GM12874 (cell line): ENCODE measurements around the gene SKIL.

ENCODE experiments used
- TF ChIP-seq, protein P1 (sequence below): IDR thresholded peaks from 2 replicates; pipeline ENCODE4 v1.5.1; 2011; ENCODE audit warnings: low read depth, mild to moderate bottlenecking, control low read depth, low read length, moderate library complexity; ENCODE audit not compliant: insufficient read depth

Gene SKIL

DNA sequence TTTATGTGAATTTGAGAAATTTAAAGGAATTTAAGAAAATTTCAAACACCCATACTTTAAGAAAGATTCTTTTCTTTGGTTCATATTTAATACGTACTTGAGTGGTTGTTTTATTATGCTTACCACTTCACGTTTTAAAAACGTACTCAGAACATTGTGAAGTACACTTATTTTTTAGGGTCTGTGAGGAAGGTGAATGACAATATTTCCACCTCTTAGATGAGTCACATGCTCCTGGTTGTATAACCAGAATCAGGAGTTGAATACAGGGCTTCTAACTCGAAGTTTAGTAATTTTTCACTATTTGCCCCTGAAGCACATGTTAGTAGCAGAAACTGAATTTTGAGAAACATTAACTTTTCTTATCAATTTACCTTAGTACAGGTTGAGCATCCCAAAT is 7.5 kb downstream of the SKIL start:
- TF ChIP-seq, protein P1, sequence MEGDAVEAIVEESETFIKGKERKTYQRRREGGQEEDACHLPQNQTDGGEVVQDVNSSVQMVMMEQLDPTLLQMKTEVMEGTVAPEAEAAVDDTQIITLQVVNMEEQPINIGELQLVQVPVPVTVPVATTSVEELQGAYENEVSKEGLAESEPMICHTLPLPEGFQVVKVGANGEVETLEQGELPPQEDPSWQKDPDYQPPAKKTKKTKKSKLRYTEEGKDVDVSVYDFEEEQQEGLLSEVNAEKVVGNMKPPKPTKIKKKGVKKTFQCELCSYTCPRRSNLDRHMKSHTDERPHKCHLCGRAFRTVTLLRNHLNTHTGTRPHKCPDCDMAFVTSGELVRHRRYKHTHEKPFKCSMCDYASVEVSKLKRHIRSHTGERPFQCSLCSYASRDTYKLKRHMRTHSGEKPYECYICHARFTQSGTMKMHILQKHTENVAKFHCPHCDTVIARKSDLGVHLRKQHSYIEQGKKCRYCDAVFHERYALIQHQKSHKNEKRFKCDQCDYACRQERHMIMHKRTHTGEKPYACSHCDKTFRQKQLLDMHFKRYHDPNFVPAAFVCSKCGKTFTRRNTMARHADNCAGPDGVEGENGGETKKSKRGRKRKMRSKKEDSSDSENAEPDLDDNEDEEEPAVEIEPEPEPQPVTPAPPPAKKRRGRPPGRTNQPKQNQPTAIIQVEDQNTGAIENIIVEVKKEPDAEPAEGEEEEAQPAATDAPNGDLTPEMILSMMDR = no peak

DNA sequence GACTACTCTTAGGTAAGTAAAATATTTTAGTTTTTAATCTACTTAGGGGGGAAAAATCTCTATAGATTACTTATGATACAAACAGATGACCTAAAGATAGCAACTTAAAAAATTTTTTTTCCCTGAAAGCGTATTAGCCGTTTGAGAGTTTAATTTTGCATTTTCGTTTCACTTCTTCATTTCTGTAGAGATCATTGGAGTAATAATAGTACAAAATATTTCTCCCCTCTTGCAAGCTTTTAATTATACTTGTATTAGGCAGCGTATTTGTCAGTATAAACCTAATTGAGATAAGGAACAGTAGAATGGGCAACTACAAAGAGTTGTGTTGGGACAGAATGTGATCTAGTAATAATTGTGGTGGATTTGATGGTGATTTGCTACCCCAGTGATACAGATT is 10.3 kb downstream of the SKIL start:
- TF ChIP-seq, protein P1 = no peak

DNA sequence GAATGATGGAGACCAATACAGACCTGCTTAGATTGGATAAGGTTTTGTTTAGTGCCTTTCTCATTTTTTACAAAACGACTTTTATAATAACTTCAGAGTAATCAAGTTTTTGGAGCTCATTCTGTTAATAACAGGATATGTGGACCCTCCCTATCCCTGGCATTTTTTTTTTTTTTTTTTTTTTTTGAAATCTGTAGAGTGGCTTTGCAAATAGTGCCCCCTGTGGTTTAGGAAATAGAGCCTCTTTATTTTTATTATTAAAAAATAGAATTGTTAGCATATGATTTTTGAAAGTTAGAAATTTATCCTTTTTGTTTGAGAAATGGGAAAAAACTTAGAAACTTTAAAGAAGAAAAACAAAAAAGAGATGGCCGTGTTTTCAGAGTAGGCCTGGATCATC is 11.4 kb downstream of the SKIL start:
- TF ChIP-seq, protein P1 = peak; percentile 12; the same call in 1 of the 2 replicates

DNA sequence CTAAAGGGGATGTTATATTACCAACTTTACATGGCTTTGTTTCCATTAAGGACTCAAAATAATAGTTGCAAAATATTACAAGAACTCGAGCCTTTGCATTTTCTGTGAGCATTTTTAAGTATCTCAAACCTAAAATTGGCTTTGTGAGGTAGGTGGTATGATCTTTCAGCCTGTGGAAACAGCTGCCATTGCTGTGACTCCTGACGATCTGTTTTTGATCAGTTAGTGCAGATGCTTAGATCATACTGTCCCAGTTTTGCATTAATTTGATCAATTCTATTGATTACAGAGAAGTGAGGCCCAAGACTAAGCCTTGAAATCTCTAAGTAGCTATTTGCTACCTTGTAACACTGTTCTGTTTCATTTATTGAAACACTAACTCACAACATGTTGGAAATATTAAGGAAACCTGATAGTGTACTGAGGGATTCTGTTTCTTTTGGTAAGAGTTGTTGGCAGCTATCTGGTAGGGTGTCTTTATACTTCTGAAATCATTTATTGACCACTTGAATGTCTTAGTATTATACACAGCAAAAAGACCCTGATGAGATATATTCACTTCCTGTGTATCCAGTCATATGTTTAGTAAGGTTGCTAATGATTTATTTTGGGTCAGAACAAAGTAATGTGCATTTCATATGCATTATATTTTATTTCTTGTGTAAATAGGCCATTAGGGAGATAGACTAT is 14.8 kb downstream of the SKIL start:
- TF ChIP-seq, protein P1 = no peak

DNA sequence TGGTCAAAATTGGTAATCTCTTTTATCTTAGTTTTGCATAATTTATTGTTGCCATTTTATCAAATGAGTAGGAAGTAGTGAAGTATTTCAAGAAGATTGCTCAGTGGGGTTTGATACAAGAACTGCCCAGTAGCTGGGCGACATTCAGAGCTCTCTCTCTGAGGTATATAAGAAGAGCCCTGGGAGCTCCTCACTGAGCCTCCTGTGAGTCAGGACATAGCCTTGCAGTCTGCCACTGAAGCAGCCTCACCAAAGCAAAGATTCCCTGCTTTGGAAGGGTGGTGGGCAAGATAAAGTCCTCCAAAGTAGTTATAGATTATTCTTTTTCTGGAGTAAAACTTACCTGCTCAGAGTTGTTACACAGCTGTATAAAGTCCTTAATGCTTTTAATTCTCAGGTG is 26.1 kb downstream of the SKIL start:
- TF ChIP-seq, protein P1 = no peak

DNA sequence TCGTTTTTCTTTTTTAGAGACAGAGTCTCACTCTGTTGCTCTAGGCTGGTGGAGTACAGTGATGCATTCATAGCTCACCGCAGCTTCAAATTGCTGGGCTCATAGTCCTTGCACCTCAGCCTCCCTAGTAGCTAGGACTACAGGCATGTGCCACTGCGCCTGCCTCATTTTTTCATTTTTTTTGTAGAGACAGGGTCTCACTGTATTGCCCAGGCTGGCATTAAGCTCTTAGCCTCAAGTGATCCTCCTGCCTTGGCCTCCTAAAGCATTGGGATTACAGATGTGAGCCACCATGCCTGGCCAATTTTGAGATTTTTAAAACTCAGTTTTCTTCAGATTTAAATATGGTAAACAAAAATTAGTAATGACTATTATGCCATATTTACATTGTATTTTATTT is 29.0 kb downstream of the SKIL start:
- TF ChIP-seq, protein P1 = no peak

DNA sequence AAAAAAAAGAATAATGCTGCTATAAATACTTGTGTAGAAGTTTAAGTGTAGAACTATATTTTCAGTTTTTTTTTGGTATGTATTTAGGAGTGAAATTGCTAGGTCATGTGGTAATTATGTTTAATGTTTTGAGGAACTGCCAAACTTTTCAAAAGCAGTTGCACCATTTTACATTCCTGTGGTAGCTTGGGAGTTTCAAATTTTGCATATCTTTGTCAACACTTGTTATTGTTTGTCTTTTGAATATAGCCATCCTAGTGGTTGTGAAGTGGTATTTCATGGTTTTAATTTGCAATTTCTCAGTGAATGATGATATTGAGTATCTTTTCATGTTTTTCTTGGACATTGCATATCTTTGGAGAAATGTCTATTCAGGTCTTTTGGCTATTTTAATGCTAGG is 30.4 kb downstream of the SKIL start:
- TF ChIP-seq, protein P1 = no peak
